IPS DF 6.9 (cell line): ENCODE measurements around the gene RASGRP4.
"Not testable (repeated sequence)": the region's sequence is repeated elsewhere in the genome, so short reads cannot be mapped to it uniquely, and the experiment has no call there.

Experiments
- DNase-seq: peaks from one replicate; pipeline ENCODE4 v3.0.0-alpha.2; 2013; ENCODE audit warnings: low read depth, low spot score
- H3K27ac ChIP-seq: one replicate; pipeline ENCODE4 v1.5.1; 2013; ENCODE audit warnings: low read length, control low read depth
- H3K27me3 ChIP-seq: 2 replicates; pipeline ENCODE4 v1.6.1; 2013; ENCODE audit warnings: mild to moderate bottlenecking, low read length; ENCODE audit not compliant: control insufficient read depth, insufficient read depth
- H3K36me3 ChIP-seq: 2 replicates; pipeline ENCODE4 v1.6.1; 2013; ENCODE audit warnings: low read length; ENCODE audit not compliant: control insufficient read depth, insufficient read depth
- H3K4me1 ChIP-seq: 2 replicates; pipeline ENCODE4 v1.6.1; 2013; ENCODE audit warnings: low read length; ENCODE audit not compliant: control insufficient read depth, insufficient read depth
- H3K4me3 ChIP-seq: 2 replicates; pipeline ENCODE4 v1.5.1; 2013; ENCODE audit warnings: mild to moderate bottlenecking, low read length
- H3K9me3 ChIP-seq: 2 replicates; pipeline ENCODE4 v1.6.1; 2013; ENCODE audit warnings: low read length, inconsistent platforms; ENCODE audit not compliant: control insufficient read depth, insufficient read depth
- WGBS: extraction: QIAGEN DNeasy Blood & Tissue Kit; methylation state at CpG from one replicate; pipeline ENCODE4 v1.1.7; 2013; ENCODE audit warnings: mixed read lengths, missing lambda C conversion rate; ENCODE audit not compliant: insufficient read length, insufficient coverage; 5-methylcytosine and 5-hydroxymethylcytosine counted together

The RASGRP4 gene

DNA sequence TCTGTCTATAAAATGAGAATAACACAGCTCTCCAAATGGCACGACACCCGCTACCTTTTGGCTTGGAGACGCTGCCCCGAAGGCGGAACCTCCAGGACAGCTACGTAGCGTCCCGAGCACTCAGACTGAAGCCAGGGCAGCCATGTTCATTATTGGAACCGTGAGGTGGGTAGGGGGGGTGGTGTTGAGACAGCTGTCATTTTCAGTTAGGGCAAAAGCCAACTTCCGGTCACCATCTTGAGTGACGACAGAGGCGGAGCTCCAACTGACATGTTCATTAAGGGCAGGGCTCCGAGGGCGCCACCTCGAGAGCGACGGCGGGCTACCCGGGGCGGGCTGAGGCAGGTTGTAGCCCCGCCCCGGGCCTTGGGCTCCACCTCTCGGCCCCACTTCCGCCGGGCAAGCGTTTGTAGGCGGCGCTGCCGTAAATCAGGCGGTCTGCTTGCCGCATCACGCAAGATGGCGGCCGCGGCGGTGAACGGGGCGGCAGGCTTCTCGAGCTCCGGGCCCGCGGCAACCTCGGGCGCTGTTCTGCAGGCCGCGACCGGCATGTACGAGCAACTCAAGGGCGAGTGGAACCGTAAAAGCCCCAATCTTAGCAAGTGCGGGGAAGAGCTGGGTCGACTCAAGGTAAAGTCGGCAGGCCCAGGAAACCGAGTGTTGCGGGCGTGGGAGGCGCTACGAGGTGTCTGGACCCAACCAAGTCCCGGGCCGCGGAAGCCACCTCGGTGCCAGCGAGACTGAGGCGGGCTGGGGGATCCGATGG lies 51.5 kb downstream of the RASGRP4 start, which contains the start of gene PSMD8:
TSS of gene PSMD8 (plus strand) at position 240 of the 766 bp plus-strand sequence. CDS start at position 271, 31 bp downstream.
- H3K4me3 ChIP-seq = peak within 1 kb of the TSS; percentile 84
- no CpG with 5 or more reads among the region's 65 CpGs for WGBS
- H3K36me3 ChIP-seq = peaks cover 5% of the 10 kb centered on the region; the same call in 1 of the 2 replicates
- peak; percentile 100 for DNase-seq
- H3K4me1 ChIP-seq = 0 out of 2 replicates have a peak, but pooled peaks cover 4% of the 10 kb centered on the region
- no peaks in the 10 kb centered on the region for H3K27me3 ChIP-seq
- H3K9me3 ChIP-seq = no peaks in the 10 kb centered on the region
- no peak within 1 kb of the TSS for H3K27ac ChIP-seq

DNA sequence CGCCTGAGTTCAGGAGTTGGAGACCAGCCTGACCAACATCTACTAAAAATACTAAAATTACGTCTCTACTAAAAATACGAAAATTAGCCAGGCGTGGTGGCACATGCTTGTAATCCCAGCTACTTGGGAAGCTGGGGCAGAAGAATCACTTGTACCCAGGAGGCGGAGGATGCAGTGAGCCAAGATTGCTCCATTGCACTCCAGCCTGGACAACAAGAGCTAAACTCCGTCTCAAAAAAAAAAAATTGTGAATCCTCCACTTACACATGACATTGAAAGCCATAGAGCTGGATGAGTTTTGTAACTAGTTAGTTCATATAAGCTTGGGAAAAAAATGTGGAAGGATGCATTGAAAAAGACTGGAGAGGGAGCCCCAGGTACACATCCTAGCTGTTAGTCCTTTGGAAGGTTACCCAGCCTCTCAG lies 52.1 kb downstream of the RASGRP4 start:
- Histone ChIP-seq H3K27ac (no peak overlapping the region), H3K9me3 (no peaks in the 10 kb centered on the region), H3K4me3 (peak overlapping the region; percentile 14; the same call in 1 of the 2 replicates), H3K4me1 (0 out of 2 replicates have a peak, but pooled peaks cover 4% of the 10 kb centered on the region), H3K27me3 (no peaks in the 10 kb centered on the region), H3K36me3 (no peaks in the 10 kb centered on the region)
- WGBS = no CpG with 5 or more reads among the region's 6 CpGs
- DNase-seq = no peak

DNA sequence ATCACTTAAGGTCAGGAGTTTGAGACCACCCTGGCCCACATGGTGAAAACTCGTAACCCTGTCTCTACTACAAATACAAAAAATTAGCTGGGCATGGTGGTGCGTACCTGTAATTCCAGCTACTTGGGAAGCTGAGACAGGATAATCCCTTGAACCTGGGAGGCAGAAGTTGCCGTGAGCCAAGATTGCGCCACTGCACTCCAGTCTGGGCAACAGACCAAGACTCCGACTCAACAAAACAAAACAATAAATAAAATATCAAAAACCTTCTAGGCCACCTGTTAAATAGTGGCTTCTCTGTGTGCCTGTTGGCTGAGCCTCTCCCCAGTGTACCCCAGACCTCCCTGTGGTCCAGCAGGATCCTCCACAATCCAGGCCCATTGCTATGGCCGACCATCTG lies 54.9 kb downstream of the RASGRP4 start:
- Histone ChIP-seq H3K27ac (no peak overlapping the region), H3K36me3 (no peaks in the 10 kb centered on the region), H3K4me3 (no peak overlapping the region), H3K9me3 (no peaks in the 10 kb centered on the region), H3K27me3 (no peaks in the 10 kb centered on the region), H3K4me1 (0 out of 2 replicates have a peak, but pooled peaks cover 4% of the 10 kb centered on the region)
- DNase-seq = no peak
- no CpG with 5 or more reads among the region's 6 CpGs for WGBS

DNA sequence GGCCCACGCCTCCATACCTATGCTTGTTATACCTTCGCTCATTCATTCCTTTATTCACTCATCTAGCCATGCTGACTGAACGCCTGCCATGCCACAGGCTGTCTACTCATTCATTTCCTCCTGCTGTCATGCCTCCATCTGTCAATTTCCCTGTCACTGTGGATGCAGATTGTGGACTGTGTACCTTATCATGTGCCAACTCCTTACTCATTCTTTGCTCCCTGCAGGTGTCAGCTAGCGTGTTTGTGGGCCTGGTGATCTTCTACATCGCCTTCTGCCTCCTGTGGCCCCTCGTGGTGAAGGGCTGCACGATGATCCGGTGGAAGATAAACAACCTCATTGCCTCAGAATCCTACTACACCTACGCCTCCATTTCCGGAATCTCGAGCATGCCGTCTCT lies 55.7 kb downstream of the RASGRP4 start:
- Histone ChIP-seq H3K9me3 (no peaks in the 10 kb centered on the region), H3K4me1 (no peaks in the 10 kb centered on the region), H3K27me3 (no peaks in the 10 kb centered on the region), H3K36me3 (no peaks in the 10 kb centered on the region), H3K27ac (no peak overlapping the region), H3K4me3 (no peak overlapping the region)
- WGBS = no CpG with 5 or more reads among the region's 12 CpGs
- DNase-seq = no peak

DNA sequence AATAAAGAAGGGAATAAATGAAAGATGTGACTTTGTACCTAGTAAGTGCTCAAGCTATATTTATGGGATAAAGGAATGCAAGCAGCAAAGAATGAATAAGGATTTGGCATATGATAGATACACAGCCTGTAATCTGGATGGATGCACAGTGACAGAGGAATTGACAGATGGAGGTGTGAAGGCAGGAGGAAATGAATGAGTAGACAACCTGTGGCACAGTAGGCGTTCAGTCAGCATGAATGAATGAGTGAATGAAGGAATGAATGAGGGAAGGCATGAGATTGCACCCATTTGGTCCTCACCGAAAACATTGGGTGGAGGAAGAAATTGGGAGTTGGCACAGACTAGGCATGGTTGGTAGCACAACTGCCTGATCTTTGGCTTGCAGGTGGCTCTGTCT lies 56.4 kb downstream of the RASGRP4 start:
- DNase-seq = no peak
- Histone ChIP-seq H3K4me1 (no peaks in the 10 kb centered on the region), H3K4me3 (no peak overlapping the region), H3K36me3 (no peaks in the 10 kb centered on the region), H3K27me3 (no peaks in the 10 kb centered on the region), H3K27ac (no peak overlapping the region), H3K9me3 (no peaks in the 10 kb centered on the region)
- no CpG with 5 or more reads among the region's 2 CpGs for WGBS

DNA sequence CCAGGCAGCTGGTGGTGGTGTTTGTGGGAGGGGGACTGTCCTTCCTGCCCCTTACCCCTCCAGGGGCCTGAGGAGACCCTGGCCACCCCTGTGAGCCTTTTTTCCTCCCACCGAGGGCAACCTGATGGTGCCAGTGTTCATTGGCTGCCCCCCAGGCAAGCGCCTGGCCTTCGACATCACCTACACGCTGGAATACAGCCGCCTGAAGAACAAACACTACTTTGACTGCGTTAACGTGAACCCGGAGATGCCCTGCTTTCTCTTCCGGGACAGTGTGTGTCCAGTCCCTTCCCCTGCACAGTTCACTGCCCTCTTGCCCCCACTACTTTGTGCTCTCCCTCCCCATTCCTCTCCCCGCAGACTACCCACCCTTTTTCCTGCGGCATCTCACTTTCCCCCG lies 59.0 kb downstream of the RASGRP4 start:
- Histone ChIP-seq H3K4me1 (no peaks in the 10 kb centered on the region), H3K36me3 (no peaks in the 10 kb centered on the region), H3K27ac (no peak overlapping the region), H3K9me3 (no peaks in the 10 kb centered on the region), H3K4me3 (no peak overlapping the region), H3K27me3 (no peaks in the 10 kb centered on the region)
- no peak for DNase-seq
- no CpG with 5 or more reads among the region's 12 CpGs for WGBS

DNA sequence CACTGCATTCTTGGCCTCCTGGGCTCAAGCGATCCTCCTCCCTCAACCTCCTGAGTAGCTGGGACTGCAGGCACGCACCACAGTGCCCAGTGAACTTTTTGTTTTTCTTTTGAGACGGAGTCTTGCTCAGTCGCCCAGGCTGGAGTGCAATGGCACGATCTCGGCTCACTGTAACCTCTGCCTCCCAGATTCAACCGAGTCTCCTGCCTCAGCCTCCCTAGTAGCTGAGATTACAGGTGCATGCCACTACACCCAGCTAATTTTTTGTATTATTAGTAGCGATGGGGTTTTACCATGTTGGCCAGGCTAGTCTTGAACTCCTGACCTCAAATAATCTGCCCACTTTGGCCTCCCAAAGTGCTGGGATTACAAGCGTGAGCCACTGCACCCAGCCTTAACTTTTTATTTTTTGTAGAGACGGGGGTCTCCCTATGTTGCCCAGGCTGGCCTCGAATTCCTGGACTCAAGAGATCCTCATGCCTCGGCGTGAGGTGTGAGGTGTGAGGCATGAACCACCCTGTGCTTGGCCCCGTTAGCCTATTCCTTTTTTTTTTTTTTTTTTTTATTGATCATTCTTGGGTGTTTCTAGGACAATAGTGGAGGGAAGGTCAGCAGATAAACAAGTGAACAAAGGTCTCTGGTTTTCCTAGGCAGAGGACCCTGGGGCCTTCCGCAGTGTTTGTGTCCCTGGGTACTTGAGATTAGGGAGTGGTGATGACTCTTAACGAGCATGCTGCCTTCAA lies 62.9 kb downstream of the RASGRP4 start:
- not testable (repeated sequence) for H3K9me3 ChIP-seq, H3K27ac ChIP-seq, DNase-seq, H3K36me3 ChIP-seq, H3K4me1 ChIP-seq, H3K27me3 ChIP-seq, H3K4me3 ChIP-seq
- WGBS = no CpG with 5 or more reads among the region's 16 CpGs

DNA sequence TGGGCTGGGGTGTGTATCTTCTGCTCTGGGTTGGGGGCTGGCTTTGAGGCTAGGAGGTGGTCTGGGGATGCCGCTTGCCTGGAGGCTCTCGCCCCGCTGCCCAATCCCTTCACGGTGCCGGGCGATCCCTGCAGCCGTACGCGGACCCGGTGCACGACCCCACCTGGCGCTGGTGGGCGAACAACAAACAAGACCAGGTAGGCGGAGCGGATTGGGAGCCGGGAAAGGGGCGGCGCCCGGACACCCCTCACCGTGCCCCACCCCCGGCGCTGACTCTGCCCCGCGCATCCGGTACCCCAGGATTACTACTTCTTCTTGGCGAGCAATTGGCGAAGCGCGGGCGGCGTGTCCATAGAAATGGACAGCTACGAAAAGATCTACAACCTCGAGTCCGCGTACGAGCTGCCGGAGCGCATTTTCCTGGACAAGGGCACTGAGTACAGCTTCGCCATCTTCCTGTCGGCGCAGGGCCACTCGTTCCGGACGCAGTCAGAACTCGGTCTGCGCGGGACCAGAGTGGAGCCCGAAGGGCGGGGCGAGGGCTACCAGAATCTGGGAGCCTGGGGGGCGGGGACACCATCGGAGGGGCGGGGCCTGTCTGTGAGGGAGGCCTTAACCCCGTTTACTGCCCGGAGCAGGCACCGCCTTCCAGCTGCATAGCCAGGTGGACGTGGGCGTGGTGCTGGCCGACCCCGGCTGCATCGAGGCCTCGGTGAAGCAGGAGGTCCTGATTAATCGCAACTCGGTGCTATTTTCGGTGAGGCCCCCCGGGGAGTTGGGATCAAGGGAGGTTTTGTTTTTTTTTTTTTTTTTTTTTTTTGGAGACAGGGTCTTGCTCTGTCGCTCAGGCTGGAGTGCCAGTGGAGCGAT lies 63.7 kb downstream of the RASGRP4 start:
- peak; percentile 60 for DNase-seq
- H3K4me1 ChIP-seq = no peaks in the 10 kb centered on the region; the same call in 1 of the 2 replicates
- peaks cover 3% of the 10 kb centered on the region; the same call in 1 of the 2 replicates for H3K27me3 ChIP-seq
- H3K36me3 ChIP-seq = no peaks in the 10 kb centered on the region
- no CpG with 5 or more reads among the region's 68 CpGs for WGBS
- peak overlapping the region; percentile 52; the same call in 1 of the 2 replicates for H3K4me3 ChIP-seq
- H3K27ac ChIP-seq = no peak overlapping the region
- no peaks in the 10 kb centered on the region for H3K9me3 ChIP-seq

DNA sequence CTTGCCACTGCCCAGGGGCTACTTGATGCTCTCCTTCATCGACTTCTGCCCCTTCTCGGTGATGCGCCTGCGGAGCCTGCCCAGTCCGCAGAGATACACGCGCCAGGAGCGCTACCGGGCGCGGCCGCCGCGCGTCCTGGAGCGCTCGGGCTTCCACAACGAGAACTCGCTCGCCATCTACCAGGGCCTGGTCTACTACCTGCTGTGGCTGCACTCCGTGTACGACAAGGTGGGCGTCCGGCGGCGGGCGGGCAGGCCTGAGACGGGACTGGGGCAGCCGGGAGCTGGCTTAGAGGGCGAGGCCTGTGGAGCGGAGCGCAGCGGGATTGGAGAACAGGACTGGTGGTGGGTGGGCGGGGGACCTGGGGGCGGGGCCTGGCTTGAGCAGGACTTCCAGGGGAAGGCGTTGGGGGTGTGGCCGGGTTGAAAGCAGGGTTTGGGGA lies 64.4 kb downstream of the RASGRP4 start:
- peak; percentile 68 for DNase-seq
- Histone ChIP-seq H3K4me1 (no peaks in the 10 kb centered on the region; the same call in 1 of the 2 replicates), H3K27ac (no peak overlapping the region), H3K27me3 (peaks cover 3% of the 10 kb centered on the region; the same call in 1 of the 2 replicates), H3K9me3 (no peaks in the 10 kb centered on the region), H3K36me3 (no peaks in the 10 kb centered on the region), H3K4me3 (peak overlapping the region; percentile 52)
- no CpG with 5 or more reads among the region's 37 CpGs for WGBS
